GM21390 (cell line): ENCODE measurements around the gene CDH4.
"Not testable (repeated sequence)": the region's sequence is repeated elsewhere in the genome, so short reads cannot be mapped to it uniquely, and the experiment has no call there.

ENCODE experiments used
- ATAC-seq: cut with Tn5 transposase; IDR thresholded peaks from one replicate; pipeline ENCODE4 v1.9.1; 2021; ENCODE audit not compliant: unreplicated experiment

Gene CDH4

DNA sequence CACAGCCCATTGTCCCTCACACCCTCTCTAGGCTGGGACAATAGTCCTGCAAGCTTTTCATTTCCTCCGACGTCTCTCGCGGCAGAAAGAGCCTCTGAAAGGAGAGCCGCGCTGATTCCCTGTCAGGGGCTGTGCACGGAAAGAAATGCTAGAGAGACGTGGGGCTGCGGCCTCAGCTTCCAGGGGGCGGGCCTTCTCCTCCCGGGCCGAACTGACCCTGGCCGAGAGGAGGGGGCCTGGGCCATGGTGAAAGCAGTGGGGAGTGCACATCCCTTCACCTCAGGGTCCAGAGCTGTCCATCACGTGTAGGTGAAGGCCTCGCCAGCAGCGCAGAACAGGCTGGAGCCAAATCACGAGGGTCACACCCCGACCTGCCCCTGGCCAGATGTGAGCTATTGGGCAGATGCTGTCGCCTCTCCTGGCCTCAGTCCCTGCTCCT is 593.2 kb downstream of the CDH4 start:
- no peak for ATAC-seq

DNA sequence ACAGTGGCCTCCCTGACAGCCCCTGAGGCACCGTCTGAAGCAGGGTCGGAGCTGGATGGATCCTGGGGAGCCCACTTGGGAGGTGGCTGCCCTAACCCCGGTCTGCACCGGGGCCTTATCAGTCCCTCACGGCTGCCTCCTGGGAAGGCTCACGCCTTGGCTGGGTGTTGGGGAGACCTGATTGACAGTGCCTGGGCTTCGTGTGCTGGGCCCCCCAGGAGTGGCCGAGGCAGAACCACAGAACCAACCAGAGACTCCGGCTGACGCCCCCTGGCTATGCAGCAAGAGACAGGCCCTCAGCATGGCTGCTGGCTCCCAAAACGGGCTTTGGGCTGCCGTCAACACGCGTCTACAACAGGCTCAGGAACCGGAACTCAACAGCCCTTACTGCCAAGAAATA is 594.0 kb downstream of the CDH4 start:
- no peak for ATAC-seq

DNA sequence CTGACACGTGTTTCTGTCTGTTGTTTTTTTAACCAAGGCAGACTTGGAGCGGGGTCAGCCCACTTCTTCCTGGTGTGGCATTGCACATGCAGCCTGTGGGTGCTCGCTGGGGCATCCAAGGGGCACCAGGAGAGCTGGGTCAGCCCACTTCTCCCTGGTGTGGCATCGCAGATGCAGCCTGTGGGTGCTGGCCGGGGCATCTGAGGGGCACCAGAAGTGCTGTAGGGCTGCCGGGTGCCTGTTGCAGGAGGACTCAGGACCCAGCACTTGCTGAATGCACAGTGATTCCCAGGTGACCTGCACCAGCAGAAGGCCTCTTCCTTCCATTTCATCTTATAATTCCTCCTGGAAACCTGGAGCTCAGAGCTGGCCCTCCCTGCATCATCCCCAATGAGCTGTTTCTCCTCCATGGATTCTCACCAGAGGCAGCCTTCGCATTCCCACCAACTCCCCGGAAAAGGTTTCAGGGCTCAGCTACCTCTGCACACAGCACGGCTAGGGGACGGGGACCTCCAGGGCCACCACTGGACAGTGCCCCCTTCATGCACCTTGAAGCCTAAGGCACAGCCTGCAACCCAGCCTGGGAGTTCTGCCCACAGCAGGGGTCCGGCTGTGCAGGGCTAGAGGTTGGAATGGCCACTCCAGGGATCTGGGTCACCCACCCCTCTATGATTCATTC is 594.8 kb downstream of the CDH4 start:
- ATAC-seq, result no peak

DNA sequence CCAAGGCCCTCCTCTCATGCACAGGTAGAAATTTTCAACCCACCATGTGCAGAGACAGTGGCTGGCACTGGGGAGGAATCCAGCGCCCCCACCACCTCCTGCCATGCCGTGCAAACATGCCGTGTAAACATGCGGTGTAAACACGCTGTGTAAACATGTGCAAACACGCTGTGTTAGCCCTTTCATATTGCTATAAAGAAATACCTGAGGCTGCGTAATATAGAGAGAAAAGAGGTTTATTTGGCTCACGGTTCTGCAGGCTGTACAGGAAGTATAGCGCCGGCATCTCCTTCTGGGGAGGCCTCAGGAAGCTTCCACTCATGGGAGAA is 595.3 kb downstream of the CDH4 start:
- no peak for ATAC-seq

DNA sequence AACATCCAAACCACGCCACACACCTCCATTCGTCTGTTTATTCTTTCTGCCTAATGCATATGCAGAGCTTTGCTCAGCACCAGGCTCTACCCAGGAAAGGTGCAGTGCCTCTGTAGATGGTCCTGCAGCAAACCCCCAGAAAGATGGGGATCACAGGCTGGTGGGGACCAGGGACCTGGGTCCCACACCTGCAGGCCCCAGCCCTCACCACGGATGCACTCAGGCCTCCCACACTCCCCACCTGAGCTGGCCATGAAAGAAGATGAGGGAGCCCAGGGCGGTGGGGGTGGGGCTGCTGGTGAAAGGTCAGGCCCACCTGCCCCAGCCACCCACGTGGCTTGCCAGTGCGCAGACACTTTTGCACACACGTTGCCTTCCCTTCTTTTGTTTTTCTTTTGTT is 595.9 kb downstream of the CDH4 start:
- ATAC-seq, result no peak

- ATAC-seq, result no peak
These were observed 596.8 kb downstream of the CDH4 start for GRCh38 chr20:61848851-61849250.

DNA sequence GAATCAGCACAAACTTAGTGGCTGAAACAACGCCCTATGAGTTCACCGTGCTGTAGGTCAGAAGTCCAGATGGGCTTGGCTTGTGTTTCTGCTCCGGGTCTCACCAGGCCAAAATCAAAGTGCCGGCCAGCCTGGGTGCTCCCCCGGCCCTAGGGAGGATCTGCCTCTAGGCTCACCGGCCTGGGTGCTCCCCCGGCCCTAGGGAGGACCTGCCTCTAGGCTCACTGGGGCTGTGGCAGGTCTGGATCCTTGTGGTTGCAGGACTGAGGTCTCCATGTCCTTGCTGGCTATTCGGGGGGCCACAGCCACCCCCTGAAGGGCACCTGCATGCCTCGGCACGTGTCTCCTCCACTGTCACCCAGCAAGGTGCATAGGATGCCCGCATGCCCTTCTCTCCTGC is 597.3 kb downstream of the CDH4 start:
- no peak for ATAC-seq

- no peak for ATAC-seq
These were observed 597.8 kb downstream of the CDH4 start for GRCh38 chr20:61849822-61850221.

DNA sequence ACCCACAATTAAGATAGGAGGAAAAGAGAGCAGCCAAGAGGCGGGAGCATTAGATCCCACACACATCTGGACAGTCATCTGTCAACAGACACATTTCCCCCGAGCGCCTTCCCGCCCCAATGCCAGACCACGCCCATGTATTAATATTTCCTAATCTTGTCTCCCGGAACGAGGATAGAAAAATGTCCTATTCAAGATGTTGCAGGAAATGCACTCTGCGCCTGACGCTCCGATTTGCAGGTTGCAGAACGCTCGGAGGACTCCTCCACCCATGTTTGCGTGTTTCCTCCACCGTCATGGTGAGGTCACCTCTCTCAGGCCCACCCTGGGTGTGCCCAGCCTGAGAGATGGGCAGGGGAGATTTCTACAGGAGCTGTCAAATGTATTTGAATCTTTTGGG is 598.4 kb downstream of the CDH4 start:
- no peak for ATAC-seq

DNA sequence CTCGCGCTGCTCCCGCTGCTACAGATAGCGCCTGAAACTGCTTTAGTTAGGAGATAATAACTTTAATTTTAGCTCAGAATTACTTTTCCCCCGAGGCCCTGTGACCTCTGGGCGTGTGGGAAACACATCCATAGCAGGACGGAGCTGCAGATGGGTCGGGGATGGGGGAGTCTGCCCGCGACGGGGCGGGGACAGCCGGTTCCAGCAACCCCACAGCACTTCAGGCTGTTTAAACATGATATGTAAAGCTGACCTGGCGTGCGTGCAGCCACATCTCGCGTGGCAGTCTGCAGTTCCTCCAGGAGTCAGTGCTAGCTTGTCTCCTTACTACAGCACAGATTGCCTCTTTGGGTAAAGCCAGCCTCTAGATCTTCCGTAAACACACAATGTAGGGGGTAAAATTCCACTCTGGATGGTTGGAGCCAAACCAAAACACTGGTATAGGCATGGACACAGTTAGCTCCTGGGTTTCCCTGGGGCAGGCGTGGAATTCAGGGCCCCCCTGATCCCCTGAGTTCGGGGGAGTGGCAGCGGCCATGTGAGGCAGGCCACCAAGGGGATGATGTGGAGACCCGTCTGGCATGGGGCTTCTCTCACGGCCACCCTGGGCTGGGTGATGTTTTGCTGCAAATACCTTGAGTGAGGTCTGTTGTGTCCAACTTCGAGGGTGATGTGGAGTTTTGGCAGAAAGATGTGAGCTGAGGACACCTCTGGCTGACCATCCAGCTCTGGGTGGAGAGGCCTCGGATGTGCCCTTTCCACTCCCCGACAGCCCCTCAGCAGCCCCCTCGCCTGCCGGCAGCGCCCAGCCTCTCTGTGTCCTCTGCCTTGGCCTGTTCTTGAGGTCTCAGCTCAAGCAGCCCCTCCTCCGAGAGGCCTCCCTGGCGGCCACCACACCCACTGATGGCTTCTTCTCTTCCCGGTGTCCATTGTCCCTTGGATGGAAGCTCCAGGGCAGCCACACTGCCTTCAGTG is 599.2 kb downstream of the CDH4 start:
- ATAC-seq, result no peak

DNA sequence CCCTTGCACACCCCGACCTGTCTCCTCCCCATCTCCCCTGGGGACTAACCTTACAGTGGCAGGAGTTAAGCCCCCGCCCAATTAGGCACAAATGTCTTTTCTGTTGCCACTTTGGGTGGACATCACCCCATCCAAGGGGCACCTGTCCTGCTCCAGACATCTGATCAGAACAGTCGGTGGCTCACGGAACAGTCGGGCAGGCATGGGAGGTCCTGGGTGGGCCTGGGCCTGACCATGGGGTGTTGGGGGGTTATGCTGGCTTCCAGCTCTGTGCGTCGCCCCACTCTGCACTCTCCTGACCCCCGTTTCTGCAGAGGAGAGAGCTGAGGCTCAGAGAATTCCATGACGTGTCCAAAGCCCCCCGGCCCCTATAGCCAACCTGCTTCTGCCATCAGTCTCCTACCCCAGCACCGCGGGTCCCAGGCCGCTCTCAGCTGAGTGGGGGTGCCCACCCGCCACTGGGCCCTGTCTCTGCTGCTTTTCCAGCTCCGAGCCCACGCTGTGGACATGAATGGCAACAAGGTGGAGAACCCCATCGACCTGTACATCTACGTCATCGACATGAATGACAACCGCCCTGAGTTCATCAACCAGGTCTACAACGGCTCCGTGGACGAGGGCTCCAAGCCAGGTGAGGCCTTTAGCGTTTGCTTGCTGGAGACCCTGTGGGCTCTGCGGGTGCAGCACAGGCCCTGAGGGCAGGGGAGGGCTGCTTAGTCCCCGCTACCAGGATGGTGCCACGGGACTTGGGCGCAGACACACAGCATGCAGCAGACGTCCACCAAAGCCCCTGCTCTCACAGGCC is 600.4 kb downstream of the CDH4 start:
- ATAC-seq, result no peak

DNA sequence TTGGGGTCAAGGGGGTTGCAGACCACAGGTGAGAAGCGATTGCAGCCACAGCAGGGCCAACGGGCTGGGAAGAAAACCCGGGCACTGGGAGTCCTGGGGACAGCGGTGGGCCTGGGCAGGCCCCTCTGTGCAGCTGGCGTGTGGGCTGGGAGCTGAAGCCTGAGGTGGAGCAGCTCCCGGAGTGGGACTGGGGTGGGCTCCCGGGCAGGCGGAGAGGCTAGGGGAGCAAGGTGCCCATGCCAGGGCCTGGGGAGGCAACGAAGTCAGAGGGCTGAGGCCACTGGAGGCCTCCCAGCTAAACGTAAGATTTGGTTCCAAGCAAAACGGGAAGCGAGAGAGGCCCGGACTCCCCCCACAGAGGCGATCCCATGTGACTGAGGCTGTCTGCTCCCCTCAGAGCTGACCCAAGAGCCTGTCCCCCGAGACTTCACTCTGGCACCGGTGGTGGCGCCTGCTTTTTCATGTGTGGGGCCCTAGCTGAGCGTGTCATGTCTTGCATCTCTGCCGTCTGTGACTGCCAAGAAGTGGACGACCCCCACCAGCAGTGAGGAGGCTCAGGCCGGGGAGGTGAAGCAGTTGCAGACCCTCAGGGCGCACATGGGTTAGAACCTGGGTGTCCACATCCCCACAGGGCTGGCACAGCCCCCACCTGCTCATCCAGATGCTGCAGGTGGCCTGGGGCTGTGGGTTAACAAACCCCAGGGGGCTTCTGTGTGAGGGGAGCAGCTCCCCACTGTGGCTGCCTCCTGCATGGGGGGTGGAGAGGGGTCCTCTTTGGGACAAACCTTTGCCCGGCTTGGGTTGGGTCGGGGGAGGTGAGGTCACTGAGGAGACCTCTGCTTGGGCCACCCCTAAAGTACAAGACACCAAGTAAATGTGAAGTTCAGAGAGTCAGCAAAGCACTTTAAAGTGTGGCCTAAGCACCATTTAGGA is 601.3 kb downstream of the CDH4 start:
- no peak for ATAC-seq

- ATAC-seq, result not testable (repeated sequence)
These were observed 602.5 kb downstream of the CDH4 start for GRCh38 chr20:61854538-61854937.

GRCh38 chr20:61855286-61855685 is 603.2 kb downstream of the CDH4 start:
- ATAC-seq, result no peak

DNA sequence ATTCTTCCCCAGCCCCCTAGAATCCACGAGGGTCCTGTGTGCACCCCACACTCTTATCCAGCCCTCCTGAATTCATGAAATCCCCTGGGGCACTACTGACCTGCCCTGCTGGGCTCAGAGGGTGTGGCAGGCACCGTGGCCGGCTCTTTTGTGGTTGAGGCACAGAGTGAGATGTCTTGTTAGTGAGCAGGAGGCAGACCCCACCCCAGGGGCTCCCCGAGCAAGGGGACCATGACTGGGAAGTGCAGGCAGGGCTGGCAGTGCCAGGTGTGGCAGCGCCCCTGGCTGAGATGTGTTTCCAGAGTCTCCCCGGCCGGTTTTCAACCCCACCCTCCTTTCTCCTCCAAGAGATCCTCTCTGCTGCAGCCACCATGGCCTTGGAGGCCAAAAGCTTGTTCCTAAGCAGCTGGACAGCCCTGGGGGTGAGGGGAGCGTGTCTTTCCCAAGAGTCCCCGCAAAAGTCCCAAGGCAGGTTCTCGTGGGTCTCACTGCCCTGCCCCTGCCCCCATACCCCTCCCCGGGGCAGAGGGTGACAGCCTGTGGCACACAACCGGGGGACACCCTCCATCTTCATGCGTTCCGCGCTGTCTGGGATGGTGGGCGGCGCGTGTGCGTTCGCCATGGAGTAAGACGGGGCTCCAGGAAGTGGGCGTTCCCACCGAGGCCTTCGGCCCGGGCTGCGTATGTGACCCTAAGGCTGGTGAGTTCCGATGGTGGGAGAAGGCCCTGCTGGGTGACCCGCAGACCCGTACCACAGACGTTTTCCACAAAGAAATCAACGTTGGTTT is 604.8 kb downstream of the CDH4 start:
- ATAC-seq, result no peak

DNA sequence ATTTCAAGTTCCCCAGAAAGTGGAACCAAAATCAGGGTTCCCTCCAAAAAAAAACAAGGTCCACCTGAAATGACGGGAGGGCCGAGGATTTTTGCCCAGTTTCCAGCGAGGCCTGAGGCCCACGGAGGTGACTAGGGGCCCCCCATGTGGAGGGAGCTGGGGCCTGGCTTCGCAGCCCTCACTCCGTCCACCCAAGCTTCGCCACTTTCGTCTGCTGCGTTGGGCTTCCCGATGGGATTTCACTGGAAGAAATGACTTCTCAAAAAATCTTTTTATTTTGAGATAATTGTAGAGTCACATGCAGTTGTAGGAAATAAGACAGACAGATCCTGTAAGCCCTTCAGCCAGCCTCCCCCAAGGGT is 605.3 kb downstream of the CDH4 start:
- no peak for ATAC-seq

DNA sequence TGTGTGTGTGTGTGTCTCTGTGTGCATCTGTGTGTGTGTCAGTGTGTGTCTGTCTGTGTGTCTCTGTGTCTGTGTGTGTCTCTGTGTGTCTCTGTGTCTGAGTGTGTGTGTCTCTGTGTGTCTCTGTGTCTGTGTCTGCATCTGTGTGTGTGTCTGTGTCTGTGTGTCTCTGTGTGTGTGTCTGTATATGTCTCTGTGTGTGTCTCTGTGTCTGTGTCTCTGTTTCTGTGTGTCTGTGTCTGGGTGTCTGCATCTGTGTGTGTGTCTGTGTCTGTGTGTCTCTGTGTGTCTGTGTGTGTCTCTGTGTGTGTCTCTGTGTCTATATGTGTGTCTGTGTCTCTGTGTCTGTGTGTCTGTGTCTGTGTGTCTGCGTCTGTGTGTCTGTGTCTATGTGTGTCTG is 605.8 kb downstream of the CDH4 start:
- ATAC-seq, result no peak

- ATAC-seq, result no peak
These were observed 607.7 kb downstream of the CDH4 start for GRCh38 chr20:61859767-61860166.

- no peak for ATAC-seq
These were observed 608.4 kb downstream of the CDH4 start for GRCh38 chr20:61860260-61860987.
